Left lung (tissue), 10 donors: ENCODE measurements around the gene FAM9C. TPM values are rescaled to one million over a fixed set of nuclear protein-coding genes. Genes with fewer than 3 reads are reported as not detected.

Source experiments
- ATAC-seq: fragments of 200-7000 bp; cut with Tn5 transposase; one replicate; pipeline ENCODE4 v1.9.1; 2020; ENCODE audit warnings: moderate library complexity
- DNase-seq, 4 donors: peaks; one replicate each; pipeline ENCODE4 v3.0.0-alpha.2; 2013 to 2020
- H3K27ac ChIP-seq, 2 donors: fragments of 200-600 bp; sonication (generic) in 1 of 2; one replicate each; pipeline versions ENCODE4 v1.5.0 to v1.8.0; 2020 to 2021
- H3K27me3 ChIP-seq, 2 donors: fragments of 200-600 bp; sonication (generic) in 1 of 2; one replicate each; pipeline versions ENCODE4 v1.5.0 to v1.8.0; 2020 to 2021
- H3K36me3 ChIP-seq, 2 donors: fragments of 200-600 bp; sonication (generic) in 1 of 2; one replicate each; pipeline versions ENCODE4 v1.5.0 to v1.8.0; 2020 to 2021
- H3K4me1 ChIP-seq, 2 donors: fragments of 200-600 bp; one replicate each; pipeline ENCODE4 v1.8.0; 2021
- H3K4me3 ChIP-seq, 2 donors: fragments of 200-600 bp; sonication (generic) in 1 of 2; one replicate each; pipeline versions ENCODE4 v1.5.0 to v1.8.0; 2020 to 2021; ENCODE audit warnings: mild to moderate bottlenecking in 1 of 2
- H3K9me3 ChIP-seq, 2 donors: fragments of 200-600 bp; sonication (generic) in 1 of 2; one replicate each; pipeline versions ENCODE4 v1.5.0 to v1.8.0; 2020 to 2021
- intact Hi-C, 2 donors: fragments of 100-400 bp; cut with DNase I; formaldehyde crosslinking; loops; one replicate each; pipeline versions ENCODE4 v1.11.2 to v1.14.2; 2022
- polyA plus RNA-seq, 6 donors: library from polyadenylated mRNA; unstranded; fragments of 120-200 nt; gene quantifications; one replicate each; pipeline ENCODE4 v1.2.1, GENCODE V29; 2013; ENCODE audit not compliant: insufficient read length in 6 of 6
- total RNA-seq, 2 donors: library from RNA; stranded (reverse); fragmentation: NEBNext Ultra II Directional; extraction: Animal tissue kit (Norgen Biotek cat#: 25700); gene quantifications; one replicate each; pipeline ENCODE4 v1.2.1, GENCODE V29; 2021
- TF ChIP-seq, protein P1 (sequence below), 2 donors: fragments of 200-600 bp; sonication (generic) in 1 of 2; IDR thresholded peaks; one replicate each; pipeline versions ENCODE4 v1.5.0 to v1.8.0; 2021; ENCODE audit warnings: antibody characterized with exemption in 2 of 2
- donor health status: DM: no; HTN: yes; CAD: no.
- donor health status: DM: no; HTN: no; CAD: no.

Gene FAM9C
- total and polyA plus RNA-seq, 8 donors, result 0.11 to 0.77 (median 0.21) TPM; not detected in 2

DNA sequence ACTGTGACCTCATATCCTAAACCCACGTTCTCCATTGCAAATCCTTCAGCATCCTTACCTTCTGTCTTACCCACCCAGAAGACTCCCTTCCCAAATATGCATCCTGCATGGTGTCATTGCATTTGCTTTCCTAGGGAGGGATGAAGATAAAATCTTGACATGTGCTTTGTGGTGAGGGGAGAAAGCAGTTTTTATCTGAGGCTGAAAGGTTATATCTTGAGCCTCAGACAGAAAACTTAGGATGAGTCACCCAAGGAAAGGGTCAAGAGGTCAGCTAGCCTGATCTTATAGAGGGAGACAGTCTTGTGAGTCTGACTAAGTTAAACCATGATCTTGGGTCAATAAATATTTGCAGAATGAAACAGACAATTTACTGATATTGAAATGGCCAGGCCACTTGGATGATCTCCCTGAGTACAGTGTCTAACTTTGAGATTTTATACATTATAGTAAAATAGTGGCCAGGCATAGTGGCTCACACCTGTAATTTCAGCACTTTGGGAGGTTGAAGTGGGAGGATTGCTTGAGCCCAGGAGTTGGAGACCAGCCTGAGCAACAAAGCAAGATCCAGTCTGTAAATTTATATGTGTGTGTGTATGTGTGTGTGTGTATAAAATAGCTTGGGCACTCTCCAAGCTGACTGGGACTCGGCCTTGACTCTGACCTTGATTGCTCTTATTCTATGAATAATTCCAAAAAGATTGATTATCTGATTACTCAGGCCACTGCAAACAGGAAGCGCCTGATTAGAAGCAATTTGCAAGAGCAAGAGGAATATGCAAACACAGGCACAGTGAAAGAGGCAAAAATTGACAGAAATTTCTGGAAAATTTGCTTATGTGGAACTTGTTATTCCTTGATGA lies 15.4 kb upstream of the FAM9C start:
- TF ChIP-seq, protein P1, sequence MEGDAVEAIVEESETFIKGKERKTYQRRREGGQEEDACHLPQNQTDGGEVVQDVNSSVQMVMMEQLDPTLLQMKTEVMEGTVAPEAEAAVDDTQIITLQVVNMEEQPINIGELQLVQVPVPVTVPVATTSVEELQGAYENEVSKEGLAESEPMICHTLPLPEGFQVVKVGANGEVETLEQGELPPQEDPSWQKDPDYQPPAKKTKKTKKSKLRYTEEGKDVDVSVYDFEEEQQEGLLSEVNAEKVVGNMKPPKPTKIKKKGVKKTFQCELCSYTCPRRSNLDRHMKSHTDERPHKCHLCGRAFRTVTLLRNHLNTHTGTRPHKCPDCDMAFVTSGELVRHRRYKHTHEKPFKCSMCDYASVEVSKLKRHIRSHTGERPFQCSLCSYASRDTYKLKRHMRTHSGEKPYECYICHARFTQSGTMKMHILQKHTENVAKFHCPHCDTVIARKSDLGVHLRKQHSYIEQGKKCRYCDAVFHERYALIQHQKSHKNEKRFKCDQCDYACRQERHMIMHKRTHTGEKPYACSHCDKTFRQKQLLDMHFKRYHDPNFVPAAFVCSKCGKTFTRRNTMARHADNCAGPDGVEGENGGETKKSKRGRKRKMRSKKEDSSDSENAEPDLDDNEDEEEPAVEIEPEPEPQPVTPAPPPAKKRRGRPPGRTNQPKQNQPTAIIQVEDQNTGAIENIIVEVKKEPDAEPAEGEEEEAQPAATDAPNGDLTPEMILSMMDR (IDR thresholded peaks at IDR 0.05), result no peak
- H3K4me3 ChIP-seq, result no peak overlapping the region
- no peaks in the 10 kb centered on the region for H3K36me3 ChIP-seq
- no peaks in the 10 kb centered on the region for H3K9me3 ChIP-seq
- DNase-seq (no peak), ATAC-seq (peak; percentile 40)
- no peak overlapping the region for H3K27ac ChIP-seq
- peaks cover 0 to 12% of the 10 kb centered on the region in 2 donors for H3K4me1 ChIP-seq
- intact Hi-C loops, result no loop called here
- no peaks in the 10 kb centered on the region for H3K27me3 ChIP-seq

DNA sequence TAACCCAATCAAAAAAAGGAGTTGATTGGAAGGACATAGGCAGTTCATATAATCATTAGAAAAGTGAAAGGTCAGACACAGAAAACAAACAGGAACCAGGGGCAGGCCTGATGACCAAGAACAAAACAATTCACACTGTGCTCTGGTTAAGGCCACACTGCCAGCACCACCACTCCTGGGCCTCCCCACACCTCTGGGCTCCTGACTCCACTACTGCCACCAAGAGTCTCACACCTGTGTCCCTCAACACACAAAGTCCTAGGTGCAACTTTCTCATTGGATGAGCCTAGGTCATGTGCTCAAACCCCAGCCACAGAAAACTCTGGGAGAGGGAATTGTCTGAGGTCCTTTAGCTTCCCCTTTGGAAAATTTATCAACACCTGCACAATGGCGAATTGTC lies 11.1 kb upstream of the FAM9C start:
- no peaks in the 10 kb centered on the region for H3K36me3 ChIP-seq
- no peak overlapping the region for H3K27ac ChIP-seq
- H3K9me3 ChIP-seq, result no peaks in the 10 kb centered on the region
- TF ChIP-seq, protein P1 (IDR thresholded peaks at IDR 0.05), result no peak
- no peak for DNase-seq
- no peaks in the 10 kb centered on the region for H3K27me3 ChIP-seq
- no peak for ATAC-seq
- no peak overlapping the region for H3K4me3 ChIP-seq
- H3K4me1 ChIP-seq, result peaks cover 0 to 13% of the 10 kb centered on the region in 2 donors
- intact Hi-C loops, result no loop called here

DNA sequence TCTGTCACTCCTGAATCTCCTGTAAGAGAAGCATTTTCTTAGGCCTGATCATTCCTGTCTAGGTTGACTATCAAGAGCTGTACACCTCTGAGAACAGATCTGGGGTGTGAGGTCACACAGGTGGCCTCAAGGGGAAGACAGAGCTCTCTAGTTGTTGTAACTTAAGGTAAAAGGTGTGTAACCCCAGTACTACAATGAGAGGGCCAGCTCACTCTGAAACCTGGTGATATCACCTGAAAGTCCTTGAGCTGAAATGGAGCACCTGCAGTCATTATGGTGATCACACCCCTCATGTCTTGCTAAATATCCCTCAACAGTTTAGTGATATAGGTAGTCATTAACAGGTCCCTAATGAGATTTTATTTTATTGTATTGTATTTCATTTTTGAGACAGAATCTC lies 8.8 kb upstream of the FAM9C start:
- intact Hi-C loops, result no loop called here
- no peaks in the 10 kb centered on the region for H3K9me3 ChIP-seq
- H3K27ac ChIP-seq, result no peak overlapping the region
- no peaks in the 10 kb centered on the region for H3K27me3 ChIP-seq
- no peak for ATAC-seq
- TF ChIP-seq, protein P1 (IDR thresholded peaks at IDR 0.05), result no peak
- H3K36me3 ChIP-seq, result no peaks in the 10 kb centered on the region
- H3K4me1 ChIP-seq, result peaks cover 0 to 3% of the 10 kb centered on the region in 2 donors
- no peak for DNase-seq
- H3K4me3 ChIP-seq, result no peak overlapping the region

DNA sequence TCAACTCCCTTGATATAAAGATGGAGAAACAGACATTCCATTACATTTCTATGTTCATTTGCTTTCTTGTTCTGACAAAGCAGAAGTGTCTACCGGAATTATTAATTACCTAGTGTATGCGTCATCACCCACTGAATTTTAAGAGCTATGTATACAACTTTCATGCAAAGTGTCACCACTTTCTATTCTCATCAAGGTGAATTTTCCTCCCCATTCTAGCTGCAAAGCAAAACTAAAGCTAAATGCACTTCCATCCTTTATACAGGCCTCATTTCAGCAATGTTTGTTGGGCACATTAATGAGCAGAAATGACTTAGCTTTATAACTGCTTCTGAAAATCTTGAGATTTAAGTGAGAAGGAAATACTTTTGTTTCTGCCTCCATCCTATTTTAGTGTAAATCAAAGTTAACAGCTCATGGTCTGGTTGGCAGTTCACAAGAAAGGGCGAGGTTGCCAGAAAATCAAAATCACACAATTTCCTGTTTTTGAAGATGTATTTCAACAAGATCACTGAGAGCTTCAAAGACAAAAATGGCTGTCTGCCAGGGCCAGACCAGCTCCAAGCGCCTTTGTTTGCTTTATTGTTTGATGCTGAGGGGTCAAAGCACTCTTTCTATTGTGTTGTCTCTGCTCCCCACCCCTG lies 7.2 kb upstream of the FAM9C start:
- peak overlapping the region in 1 of 2 donors; percentile 70 for H3K27ac ChIP-seq
- H3K4me1 ChIP-seq, result peaks cover 0 to 10% of the 10 kb centered on the region in 2 donors
- no peak for ATAC-seq
- intact Hi-C loops, result no loop called here
- no peak overlapping the region for H3K4me3 ChIP-seq
- H3K36me3 ChIP-seq, result no peaks in the 10 kb centered on the region
- no peak for DNase-seq
- TF ChIP-seq, protein P1 (IDR thresholded peaks at IDR 0.05), result no peak
- H3K9me3 ChIP-seq, result no peaks in the 10 kb centered on the region
- H3K27me3 ChIP-seq, result no peaks in the 10 kb centered on the region

DNA sequence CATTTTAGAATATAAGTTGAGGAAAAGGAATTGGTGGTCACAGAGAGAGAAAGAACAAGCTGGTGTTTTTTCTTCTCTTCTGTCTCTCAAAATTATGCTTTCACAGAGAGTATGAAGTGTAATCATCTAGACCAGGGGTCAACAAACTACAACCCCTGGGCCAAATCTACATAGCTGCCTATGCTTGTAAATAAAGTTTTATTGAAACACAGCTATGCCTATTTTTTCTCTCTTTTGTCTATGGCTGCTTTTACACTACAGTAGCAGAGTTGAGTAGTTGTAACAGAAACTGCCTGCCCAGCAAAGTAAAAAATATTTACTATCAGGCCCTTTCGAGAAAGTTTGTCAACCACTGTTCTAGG lies 6.7 kb upstream of the FAM9C start:
- intact Hi-C loops, result no loop called here
- DNase-seq, result no peak
- TF ChIP-seq, protein P1 (IDR thresholded peaks at IDR 0.05), result no peak
- no peaks in the 10 kb centered on the region for H3K36me3 ChIP-seq
- ATAC-seq, result no peak
- peak overlapping the region in 1 of 2 donors; percentile 70 for H3K27ac ChIP-seq
- H3K4me1 ChIP-seq, result peaks cover 0 to 12% of the 10 kb centered on the region in 2 donors
- no peaks in the 10 kb centered on the region for H3K27me3 ChIP-seq
- no peak overlapping the region for H3K4me3 ChIP-seq
- H3K9me3 ChIP-seq, result no peaks in the 10 kb centered on the region
